ENCODE data around the gene SLC17A9.

The SLC17A9 gene

GRCh38 chr20:62940875-62941274 lies 11.6 kb upstream of the SLC17A9 start:
- no peak for DNase-seq

GRCh38 chr20:62941792-62942191 lies 10.7 kb upstream of the SLC17A9 start:
- DNase-seq = no peak

- no peak for DNase-seq
These were observed 10.1 kb upstream of the SLC17A9 start for GRCh38 chr20:62942456-62942855.

- no peak for DNase-seq
These were observed 9.1 kb upstream of the SLC17A9 start for GRCh38 chr20:62943396-62943795.

GRCh38 chr20:62944184-62944583 lies 8.3 kb upstream of the SLC17A9 start:
- no peak for DNase-seq

DNA sequence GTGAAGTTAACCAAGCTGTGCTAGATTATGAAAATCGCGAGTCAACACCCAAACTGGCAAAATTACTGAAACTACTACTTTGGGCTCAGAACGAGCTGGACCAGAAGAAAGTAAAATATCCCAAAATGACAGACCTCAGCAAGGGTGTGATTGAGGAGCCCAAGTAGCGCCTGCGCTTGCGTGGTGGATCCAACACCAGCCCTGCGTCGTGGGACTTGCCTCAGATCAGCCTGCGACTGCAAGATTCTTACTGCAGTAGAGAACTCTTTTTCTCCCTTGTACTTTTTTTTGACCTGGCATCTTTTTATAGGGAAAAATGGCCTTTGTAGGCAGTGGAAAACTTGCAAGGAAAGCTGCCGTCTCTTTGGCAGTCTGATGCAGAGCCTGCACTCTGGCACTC lies 7.8 kb upstream of the SLC17A9 start:
- DNase-seq = no peak

GRCh38 chr20:62945771-62946339 lies 6.7 kb upstream of the SLC17A9 start:
- DNase-seq = no peak

DNA sequence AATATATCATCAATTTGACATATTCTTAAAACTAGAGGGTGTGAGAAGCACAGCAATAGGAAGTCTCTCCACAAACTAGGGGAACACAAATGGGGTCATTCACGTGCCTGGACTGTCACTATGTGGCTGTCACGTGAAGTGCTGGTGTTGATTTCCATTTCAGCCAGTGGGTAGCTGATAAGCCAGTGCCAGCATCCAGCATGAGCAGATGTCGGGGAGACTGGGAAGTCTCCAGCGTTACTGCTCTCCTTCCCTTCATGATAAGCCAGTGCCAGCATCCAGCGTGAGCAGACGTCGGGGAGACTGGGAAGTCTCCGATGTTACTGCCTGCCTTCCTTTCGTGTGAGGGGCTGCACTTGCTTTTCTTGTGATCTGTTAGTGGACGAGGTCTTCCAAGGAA lies 5.6 kb upstream of the SLC17A9 start:
- no peak for DNase-seq

- no peak for DNase-seq
These were observed 4.8 kb upstream of the SLC17A9 start for GRCh38 chr20:62947532-62948300.

GRCh38 chr20:62949153-62949821 lies 3.2 kb upstream of the SLC17A9 start:
- DNase-seq = no peak

GRCh38 chr20:62949962-62950361 lies 2.5 kb upstream of the SLC17A9 start:
- DNase-seq = no peak

- DNase-seq = no peak
These were observed 1.8 kb upstream of the SLC17A9 start for GRCh38 chr20:62950741-62951140.

DNA sequence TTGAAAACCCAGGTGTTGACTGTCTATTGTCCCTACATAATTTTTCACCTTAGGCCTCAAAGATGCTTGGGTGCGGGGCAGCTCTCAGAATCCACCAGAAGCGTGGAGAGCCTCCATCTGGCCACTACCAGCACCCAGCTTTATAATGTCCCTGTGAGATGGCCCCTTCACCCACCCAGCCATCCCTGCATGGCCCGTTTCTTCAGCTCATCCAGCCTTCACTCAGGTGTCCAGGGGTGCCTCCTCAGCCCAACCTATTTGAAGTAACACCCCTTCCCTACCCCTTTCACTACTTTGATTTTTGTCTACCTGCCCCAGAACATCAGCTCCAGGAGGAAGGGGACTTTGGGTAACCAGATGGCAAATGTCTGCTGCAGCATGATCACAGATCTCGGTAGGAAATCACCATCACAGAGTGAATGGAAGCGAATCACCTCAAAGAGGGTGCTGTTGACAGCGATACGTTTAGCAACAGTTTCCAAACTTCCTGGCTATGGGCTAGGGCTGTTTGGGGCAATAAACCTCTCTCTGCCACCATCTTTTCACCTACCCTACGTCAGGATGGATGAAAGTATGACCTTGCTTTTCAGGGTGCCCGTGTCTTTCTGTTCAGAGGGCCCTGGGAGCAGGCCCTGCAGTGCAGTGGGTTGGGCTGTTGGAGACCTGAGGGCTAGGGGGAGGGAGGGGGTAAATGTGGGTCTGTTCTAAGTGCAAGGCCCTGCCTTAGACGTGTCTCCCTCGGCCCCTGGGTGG lies 1.2 kb upstream of the SLC17A9 start:
- DNase-seq = no peak

GRCh38 chr20:62951896-62952372 lies 575 bp upstream of the SLC17A9 start:
- no peak for DNase-seq

DNA sequence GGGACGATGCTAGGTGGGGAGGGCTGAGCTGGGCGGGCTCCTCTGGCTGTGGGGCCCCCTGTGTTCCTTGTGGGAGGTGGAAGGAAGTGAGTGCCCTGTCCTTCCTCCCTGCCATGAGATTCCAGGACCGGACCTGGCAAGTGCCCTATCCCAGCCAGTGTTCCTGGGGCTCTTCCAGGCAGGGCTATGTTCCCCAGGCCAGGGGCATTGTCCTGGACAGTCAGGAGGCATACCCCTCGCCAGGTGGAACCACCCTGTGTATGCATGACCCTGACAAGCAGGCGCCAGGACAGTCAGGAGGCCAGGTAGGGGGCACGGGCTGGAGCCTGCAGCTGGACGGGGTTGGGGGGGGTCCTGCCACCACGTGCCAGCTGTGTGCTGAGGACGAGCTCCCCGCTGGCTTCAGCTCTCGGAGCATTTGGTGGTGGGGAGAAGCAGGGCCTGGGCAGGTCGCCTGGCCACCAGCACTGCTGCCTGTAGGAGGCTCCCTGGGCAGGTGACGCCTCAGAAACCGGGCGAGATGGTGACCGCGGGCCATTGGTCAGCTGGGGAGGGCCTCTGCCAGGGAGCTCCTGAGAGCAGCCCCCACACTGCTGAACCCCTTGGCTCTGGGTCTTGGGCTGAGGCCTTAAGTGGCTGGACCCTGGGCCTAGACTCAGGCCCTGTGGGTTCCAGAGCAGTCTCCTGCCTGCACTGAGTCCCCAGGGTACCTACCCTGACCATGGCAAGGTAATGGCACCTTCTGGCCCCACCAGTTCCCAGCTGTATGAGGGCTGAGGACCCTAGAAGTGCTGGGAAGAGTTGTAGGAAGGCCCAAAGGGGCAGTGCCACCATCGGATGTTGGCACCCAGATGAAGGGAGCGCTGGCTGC lies 694 bp downstream of the SLC17A9 start:
- DNase-seq = no peak

DNA sequence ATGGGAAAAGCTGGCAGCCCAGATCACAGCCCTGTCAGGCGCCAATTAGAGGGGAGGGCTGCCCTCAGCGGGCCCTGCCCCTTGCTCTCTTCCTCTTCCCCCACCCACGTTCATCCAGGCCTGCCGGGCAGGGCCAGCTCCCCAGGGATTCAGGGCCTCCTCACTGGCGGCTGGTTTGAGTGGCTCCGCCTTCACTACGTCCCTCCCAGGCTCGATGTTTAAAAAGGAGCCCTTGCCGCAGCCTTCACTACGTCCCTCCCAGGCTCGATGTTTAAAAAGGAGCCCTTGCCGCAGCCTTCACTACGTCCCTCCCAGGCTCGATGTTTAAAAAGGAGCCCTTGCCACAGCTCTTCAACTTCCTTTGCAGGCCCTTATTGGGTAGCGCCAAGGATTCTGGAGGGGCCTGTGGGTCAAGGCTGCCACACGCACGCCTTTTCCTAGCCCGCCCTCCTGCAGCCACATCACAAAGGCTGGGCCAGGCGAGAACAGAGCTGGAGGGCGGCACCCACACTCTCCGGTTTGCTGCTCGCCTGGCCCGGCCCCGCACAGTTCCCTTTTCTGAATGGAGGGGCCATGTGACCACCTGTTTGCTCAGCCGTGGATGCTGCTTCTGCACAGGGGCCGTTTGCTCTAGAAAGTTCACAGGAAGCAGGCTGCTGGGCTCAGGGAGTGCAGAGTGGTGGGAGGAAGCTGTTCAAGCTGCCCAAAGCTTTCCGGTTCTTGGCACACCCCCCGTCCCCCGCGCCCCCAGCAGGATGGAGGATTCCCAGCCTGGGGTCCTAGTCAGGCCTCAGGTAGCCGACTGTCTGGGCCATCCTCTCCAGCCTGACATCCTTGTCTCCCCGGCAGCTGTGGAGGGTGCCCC lies 1.6 kb downstream of the SLC17A9 start:
- peak; percentile 52 for DNase-seq

DNA sequence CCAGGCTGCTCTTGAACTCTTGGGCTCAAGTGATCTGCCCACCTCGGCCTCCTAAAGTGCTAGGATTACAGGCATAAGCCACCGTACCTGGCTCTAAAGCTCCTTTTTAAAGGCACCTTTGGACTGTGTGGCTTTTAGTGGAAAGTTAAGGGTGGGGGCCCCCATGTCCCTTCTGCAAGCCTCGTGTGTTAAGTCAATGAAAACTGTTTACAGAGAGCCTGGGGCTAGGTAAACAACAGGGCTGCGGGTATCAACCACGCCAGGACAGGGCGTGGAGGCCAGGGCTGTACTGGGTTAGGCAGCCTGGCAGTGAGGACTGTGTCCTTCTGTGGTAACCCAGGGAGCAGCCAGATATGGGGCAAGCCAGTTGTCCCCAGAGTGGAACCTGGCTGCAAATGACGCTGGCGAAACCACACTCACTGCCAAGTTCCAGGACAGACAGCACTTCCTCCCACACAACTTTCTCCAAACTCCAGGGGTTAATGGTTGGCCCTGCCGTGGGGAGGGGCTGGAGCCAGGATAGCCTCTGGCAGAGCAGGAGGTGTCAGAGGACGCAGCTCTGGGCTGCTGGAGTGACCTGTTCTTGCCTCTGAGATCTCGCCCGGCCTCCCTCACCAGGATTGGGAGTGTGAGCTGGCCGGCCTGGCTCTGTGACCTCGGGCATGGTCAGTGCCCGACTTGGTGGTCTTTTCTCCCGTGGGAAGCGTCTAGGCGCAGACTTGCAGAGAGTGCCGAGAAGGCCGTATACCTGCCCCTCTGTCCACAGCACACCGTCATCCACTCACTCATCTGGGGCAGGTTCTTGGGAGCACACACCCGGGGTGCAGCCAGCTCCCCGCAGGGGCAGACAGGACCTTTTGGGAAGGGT lies 3.2 kb downstream of the SLC17A9 start:
- no peak for DNase-seq

GRCh38 chr20:62956387-62957135 lies 4.1 kb downstream of the SLC17A9 start:
- no peak for DNase-seq
